Tibial nerve (tissue), 4 donors: ENCODE results near the gene KCTD16. TPM values are rescaled to one million over a fixed set of nuclear protein-coding genes. Genes with fewer than 3 reads are reported as not detected.

Experiments used
- DNase-seq, 2 donors: peaks; one replicate each; pipeline ENCODE4 v3.0.0-alpha.2; 2019; ENCODE audit warnings: low spot score in 2 of 2
- H3K27ac ChIP-seq, 4 donors: fragments of 200-600 bp; sonication (generic) in 3 of 4; one replicate each; pipeline ENCODE4 v1.5.1; 2017 to 2019; ENCODE audit warnings: mild to moderate bottlenecking in 1 of 4
- H3K27me3 ChIP-seq, 2 donors: fragments of 200-600 bp; sonication (generic) in 1 of 2; one replicate each; pipeline versions ENCODE4 v1.5.1 to v1.6.0; 2017 to 2019
- H3K36me3 ChIP-seq, 3 donors: fragments of 200-600 bp; sonication (generic); one replicate each; pipeline ENCODE4 v1.5.1; 2018 to 2019
- H3K4me1 ChIP-seq, 4 donors: fragments of 200-600 bp; sonication (generic) in 3 of 4; one replicate each; pipeline ENCODE4 v1.5.1; 2017 to 2019
- H3K4me3 ChIP-seq, 4 donors: fragments of 200-600 bp; sonication (generic) in 3 of 4; one replicate each; pipeline ENCODE4 v1.5.1; 2017 to 2019; ENCODE audit warnings: mild to moderate bottlenecking in 1 of 4, moderate library complexity in 1 of 4
- H3K9me3 ChIP-seq, 4 donors: fragments of 200-600 bp; sonication (generic) in 3 of 4; one replicate each; pipeline ENCODE4 v1.5.1; 2017 to 2019
- EP300 ChIP-seq, 2 donors: sonication (generic); formaldehyde crosslinking; IDR thresholded peaks; one replicate each; pipeline ENCODE4 v1.6.1; 2017; ENCODE audit warnings: antibody characterized with exemption in 2 of 2, mild to moderate bottlenecking in 1 of 2
- POLR2A ChIP-seq, 2 donors: fragments of 450-650 bp; IDR thresholded peaks; one replicate each; pipeline ENCODE4 v1.6.1; 2017; ENCODE audit warnings: antibody characterized with exemption in 2 of 2, mild to moderate bottlenecking in 2 of 2, moderate library complexity in 2 of 2
- WGBS, 2 donors: methylation state at CpG; one replicate each; pipeline ENCODE4 v1.1.5; 2018; 5-methylcytosine and 5-hydroxymethylcytosine counted together
- small RNA-seq: library from RNA; depleted of rRNA; stranded (forward); fragments of <200 nt; gene quantifications from one replicate; pipeline ENCODE3, GENCODE V24; 2016
- total RNA-seq, 4 donors: library from RNA; depleted of rRNA; stranded (reverse); fragments of >200 nt; gene quantifications; one replicate each; pipeline ENCODE4 v1.1.0, GENCODE V29; 2016
- TF ChIP-seq, protein P1 (sequence below), 5 experiments: fragments of 200-600 bp in 3 of 5; fragments of 450-650 bp in 2 of 5; sonication (generic) in 3 of 5; IDR thresholded peaks; one replicate each; pipeline ENCODE4 v1.5.1; 2016 to 2019; ENCODE audit warnings: antibody characterized with exemption in 5 of 5, mild to moderate bottlenecking in 3 of 5, moderate library complexity in 2 of 5

Gene KCTD16
- total RNA-seq, 4 donors from 2014 or later, result under 0.01 to 0.44 (median 0.41) TPM

DNA sequence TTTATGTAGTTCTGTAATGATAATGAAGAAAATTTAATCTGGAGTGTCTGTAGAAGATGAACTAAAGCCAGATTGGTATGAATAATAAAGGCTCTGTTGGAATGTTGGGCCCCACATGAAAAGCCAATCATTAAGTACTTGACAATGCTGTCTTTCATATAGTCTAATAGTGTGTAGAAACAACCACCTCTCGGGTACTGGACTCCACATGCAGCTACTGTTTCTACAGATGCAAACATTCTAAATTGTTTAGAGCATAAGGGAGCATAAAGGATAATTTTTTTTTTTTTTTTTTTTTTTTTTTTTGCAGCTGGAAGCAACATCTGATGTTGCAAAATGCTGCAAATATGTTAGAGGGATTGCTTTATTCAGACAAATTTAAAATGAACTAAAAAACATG lies 354.3 kb downstream of the KCTD16 start:
- Histone ChIP-seq H3K27ac (no peak overlapping the region), H3K4me3 (no peak overlapping the region), H3K36me3 (no peaks in the 10 kb centered on the region), H3K9me3 (peaks cover 0 to 3% (median 0%) of the 10 kb centered on the region in 4 donors), H3K4me1 (no peaks in the 10 kb centered on the region), H3K27me3 (no peaks in the 10 kb centered on the region)
- no peak for DNase-seq
- TF ChIP-seq POLR2A (IDR thresholded peaks at IDR 0.05) (no peak), EP300 (IDR thresholded peaks at IDR 0.05) (no peak)
- TF ChIP-seq, protein P1, sequence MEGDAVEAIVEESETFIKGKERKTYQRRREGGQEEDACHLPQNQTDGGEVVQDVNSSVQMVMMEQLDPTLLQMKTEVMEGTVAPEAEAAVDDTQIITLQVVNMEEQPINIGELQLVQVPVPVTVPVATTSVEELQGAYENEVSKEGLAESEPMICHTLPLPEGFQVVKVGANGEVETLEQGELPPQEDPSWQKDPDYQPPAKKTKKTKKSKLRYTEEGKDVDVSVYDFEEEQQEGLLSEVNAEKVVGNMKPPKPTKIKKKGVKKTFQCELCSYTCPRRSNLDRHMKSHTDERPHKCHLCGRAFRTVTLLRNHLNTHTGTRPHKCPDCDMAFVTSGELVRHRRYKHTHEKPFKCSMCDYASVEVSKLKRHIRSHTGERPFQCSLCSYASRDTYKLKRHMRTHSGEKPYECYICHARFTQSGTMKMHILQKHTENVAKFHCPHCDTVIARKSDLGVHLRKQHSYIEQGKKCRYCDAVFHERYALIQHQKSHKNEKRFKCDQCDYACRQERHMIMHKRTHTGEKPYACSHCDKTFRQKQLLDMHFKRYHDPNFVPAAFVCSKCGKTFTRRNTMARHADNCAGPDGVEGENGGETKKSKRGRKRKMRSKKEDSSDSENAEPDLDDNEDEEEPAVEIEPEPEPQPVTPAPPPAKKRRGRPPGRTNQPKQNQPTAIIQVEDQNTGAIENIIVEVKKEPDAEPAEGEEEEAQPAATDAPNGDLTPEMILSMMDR (IDR thresholded peaks at IDR 0.05), result no peak
- WGBS, 2 donors, result 9 to 16% methylated on average over 1 of the region's 1 CpG

DNA sequence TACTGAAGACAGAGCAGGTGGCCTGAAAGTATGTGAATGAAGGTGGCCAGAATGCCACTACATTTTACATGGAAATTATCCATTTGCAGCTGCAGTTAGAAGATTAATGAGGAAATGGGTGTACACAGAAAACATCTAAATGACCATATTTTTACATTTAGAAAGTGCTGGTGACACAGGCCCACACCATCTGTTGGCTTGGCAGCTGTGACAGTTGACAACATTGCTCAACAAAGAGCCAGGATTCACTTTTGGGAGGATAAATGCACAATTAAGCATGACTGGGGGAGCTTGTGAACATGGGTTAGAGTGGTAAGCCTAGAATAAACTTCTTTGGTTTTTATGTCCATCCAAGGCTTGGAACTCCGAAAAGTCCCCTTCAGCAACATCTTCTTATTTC lies 360.5 kb downstream of the KCTD16 start:
- H3K4me1 ChIP-seq, result no peaks in the 10 kb centered on the region
- no peak overlapping the region for H3K4me3 ChIP-seq
- WGBS, 2 donors, result 79 to 93% methylated on average over 1 of the region's 1 CpG
- peaks cover 0 to 8% (median 0%) of the 10 kb centered on the region in 4 donors for H3K9me3 ChIP-seq
- no peak overlapping the region for H3K27ac ChIP-seq
- no peaks in the 10 kb centered on the region for H3K27me3 ChIP-seq
- TF ChIP-seq EP300 (IDR thresholded peaks at IDR 0.05) (no peak), POLR2A (IDR thresholded peaks at IDR 0.05) (no peak)
- TF ChIP-seq, protein P1 (IDR thresholded peaks at IDR 0.05), result no peak
- no peak for DNase-seq
- H3K36me3 ChIP-seq, result no peaks in the 10 kb centered on the region

Small RNA genes within 50 kb of the gene (small RNA-seq; reads per million reads assigned to genes)
- gene CKS1BP5 (not detected), gene RN7SL87P (not detected)

Other genes starting within 250 kb of the KCTD16 start
- gene YIPF5, start 214 bp upstream of the KCTD16 start, total RNA-seq, result 10 to 100 TPM; 19.5 to 35.6 (median 31.6) TPM